WTC11 (cell line): ENCODE data around the gene GSTM1.

ENCODE experiments used
- CREB1 ChIP-seq: sonication (generic); formaldehyde crosslinking; IDR thresholded peaks from 2 replicates; pipeline ENCODE4 v1.8.0; 2023; ENCODE audit warnings: mild to moderate bottlenecking, missing genetic modification reagents
- NFE2L1 ChIP-seq: sonication (generic); formaldehyde crosslinking; IDR thresholded peaks from 2 replicates; pipeline ENCODE4 v1.8.1; 2023; ENCODE audit warnings: missing genetic modification reagents
- SP1 ChIP-seq: sonication (generic); formaldehyde crosslinking; conservative IDR thresholded peaks from 2 replicates; pipeline ENCODE4 v1.8.1; 2022; ENCODE audit warnings: missing genetic modification reagents
- ZNF232 ChIP-seq: sonication (generic); formaldehyde crosslinking; IDR thresholded peaks from 2 replicates; pipeline ENCODE4 v1.8.0; 2022; ENCODE audit warnings: mild to moderate bottlenecking, missing genetic modification reagents
- TF ChIP-seq, protein P1 (sequence below): fragments of 200-600 bp; IDR thresholded peaks from 2 replicates; pipeline ENCODE4 v1.8.0; 2022; ENCODE audit warnings: antibody characterized with exemption
- TF ChIP-seq, protein P2 (sequence below): sonication (generic); formaldehyde crosslinking; IDR thresholded peaks from 2 replicates; pipeline ENCODE4 v1.8.0; 2022; ENCODE audit warnings: mild to moderate bottlenecking, missing genetic modification reagents
- TF ChIP-seq, protein P3 (sequence below): sonication (generic); formaldehyde crosslinking; IDR thresholded peaks from 2 replicates; pipeline ENCODE4 v1.8.1; 2023; ENCODE audit warnings: mild to moderate bottlenecking, moderate library complexity, missing genetic modification reagents

DNA sequence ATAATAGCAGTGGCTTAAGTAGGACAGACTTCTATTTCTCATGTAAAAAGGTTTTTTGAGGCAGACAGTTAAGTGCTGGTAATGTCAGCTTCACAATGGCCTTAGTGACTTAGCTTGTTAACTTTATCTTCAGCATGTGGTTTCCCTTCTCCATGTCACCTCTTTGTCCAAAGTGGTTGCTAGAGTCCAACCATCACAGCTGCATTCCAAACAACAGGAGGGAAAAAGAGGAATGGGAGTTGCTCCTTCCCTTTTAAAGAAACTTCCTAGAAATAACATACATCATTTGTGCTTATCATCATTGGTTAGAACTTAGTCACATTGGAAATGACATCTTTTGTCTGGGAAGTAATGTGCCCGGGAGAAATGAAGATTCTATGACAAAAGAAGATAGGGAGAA is 34.4 kb downstream of the GSTM1 start:
- TF ChIP-seq, protein P1, sequence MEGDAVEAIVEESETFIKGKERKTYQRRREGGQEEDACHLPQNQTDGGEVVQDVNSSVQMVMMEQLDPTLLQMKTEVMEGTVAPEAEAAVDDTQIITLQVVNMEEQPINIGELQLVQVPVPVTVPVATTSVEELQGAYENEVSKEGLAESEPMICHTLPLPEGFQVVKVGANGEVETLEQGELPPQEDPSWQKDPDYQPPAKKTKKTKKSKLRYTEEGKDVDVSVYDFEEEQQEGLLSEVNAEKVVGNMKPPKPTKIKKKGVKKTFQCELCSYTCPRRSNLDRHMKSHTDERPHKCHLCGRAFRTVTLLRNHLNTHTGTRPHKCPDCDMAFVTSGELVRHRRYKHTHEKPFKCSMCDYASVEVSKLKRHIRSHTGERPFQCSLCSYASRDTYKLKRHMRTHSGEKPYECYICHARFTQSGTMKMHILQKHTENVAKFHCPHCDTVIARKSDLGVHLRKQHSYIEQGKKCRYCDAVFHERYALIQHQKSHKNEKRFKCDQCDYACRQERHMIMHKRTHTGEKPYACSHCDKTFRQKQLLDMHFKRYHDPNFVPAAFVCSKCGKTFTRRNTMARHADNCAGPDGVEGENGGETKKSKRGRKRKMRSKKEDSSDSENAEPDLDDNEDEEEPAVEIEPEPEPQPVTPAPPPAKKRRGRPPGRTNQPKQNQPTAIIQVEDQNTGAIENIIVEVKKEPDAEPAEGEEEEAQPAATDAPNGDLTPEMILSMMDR = no peak
- no peak for TF ChIP-seq NFE2L1 (CRISPR knock-in tag)
- TF ChIP-seq, protein P2, sequence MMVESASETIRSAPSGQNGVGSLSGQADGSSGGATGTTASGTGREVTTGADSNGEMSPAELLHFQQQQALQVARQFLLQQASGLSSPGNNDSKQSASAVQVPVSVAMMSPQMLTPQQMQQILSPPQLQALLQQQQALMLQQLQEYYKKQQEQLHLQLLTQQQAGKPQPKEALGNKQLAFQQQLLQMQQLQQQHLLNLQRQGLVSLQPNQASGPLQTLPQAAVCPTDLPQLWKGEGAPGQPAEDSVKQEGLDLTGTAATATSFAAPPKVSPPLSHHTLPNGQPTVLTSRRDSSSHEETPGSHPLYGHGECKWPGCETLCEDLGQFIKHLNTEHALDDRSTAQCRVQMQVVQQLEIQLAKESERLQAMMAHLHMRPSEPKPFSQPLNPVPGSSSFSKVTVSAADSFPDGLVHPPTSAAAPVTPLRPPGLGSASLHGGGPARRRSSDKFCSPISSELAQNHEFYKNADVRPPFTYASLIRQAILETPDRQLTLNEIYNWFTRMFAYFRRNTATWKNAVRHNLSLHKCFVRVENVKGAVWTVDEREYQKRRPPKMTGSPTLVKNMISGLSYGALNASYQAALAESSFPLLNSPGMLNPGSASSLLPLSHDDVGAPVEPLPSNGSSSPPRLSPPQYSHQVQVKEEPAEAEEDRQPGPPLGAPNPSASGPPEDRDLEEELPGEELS = no peak
- TF ChIP-seq, protein P3, sequence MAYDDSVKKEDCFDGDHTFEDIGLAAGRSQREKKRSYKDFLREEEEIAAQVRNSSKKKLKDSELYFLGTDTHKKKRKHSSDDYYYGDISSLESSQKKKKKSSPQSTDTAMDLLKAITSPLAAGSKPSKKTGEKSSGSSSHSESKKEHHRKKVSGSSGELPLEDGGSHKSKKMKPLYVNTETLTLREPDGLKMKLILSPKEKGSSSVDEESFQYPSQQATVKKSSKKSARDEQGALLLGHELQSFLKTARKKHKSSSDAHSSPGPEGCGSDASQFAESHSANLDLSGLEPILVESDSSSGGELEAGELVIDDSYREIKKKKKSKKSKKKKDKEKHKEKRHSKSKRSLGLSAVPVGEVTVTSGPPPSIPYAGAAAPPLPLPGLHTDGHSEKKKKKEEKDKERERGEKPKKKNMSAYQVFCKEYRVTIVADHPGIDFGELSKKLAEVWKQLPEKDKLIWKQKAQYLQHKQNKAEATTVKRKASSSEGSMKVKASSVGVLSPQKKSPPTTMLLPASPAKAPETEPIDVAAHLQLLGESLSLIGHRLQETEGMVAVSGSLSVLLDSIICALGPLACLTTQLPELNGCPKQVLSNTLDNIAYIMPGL (CRISPR knock-in tag) = no peak
- no peak for TF ChIP-seq SP1 (CRISPR knock-in tag)
- TF ChIP-seq CREB1 (CRISPR knock-in tag) = no peak
- no peak for TF ChIP-seq ZNF232 (CRISPR knock-in tag)
